Measurements from ENCODE around the gene BMP7.

BMP7 gene

DNA sequence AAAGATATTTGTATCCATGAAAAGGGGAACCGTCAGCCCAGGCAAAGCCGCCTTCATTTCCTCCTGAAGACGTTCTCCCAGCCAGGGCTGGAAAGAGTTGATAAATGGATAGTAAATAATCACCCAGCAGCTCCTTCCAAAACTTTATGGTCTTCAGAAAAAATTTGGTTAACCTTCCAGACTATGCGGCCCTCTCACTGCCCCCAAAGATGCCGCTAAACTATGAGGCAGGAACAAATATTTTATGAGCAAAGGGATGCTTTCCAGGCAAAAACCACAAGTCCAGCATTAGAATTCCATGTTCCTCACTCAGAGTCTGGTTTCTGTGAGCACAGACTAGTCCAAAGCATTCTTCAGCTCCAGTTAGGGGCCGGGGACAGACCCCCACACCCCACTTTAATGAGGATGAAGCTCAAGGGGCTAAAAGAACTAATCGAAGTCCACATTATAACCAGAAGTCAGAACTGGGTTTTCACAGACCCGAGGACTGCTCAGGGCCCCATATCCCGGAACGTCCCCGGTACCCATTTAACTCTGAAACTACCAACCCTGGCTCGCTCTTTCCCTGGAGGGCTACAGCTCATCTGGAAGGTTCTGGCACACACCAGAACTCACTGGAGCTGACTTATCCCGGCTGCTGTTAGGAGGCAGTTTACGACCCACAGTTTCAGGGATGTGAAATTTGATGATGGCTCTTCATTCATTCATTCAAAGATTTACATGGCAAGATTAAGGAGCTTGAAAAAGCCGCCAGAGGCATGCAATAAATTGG, 29.4 kb downstream of the BMP7 start:
- DNase-seq = no peak
- TF ChIP-seq, protein P1, sequence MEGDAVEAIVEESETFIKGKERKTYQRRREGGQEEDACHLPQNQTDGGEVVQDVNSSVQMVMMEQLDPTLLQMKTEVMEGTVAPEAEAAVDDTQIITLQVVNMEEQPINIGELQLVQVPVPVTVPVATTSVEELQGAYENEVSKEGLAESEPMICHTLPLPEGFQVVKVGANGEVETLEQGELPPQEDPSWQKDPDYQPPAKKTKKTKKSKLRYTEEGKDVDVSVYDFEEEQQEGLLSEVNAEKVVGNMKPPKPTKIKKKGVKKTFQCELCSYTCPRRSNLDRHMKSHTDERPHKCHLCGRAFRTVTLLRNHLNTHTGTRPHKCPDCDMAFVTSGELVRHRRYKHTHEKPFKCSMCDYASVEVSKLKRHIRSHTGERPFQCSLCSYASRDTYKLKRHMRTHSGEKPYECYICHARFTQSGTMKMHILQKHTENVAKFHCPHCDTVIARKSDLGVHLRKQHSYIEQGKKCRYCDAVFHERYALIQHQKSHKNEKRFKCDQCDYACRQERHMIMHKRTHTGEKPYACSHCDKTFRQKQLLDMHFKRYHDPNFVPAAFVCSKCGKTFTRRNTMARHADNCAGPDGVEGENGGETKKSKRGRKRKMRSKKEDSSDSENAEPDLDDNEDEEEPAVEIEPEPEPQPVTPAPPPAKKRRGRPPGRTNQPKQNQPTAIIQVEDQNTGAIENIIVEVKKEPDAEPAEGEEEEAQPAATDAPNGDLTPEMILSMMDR (IDR thresholded peaks at IDR 0.05; ENCODE audit: low read depth, low read length) = no peak
- Histone ChIP-seq H3K4me1 (no peaks in the 10 kb centered on the region), H3K9me3 (no peaks in the 10 kb centered on the region; the same call in 1 of the 2 replicates), H3K27me3 (peaks cover 8% of the 10 kb centered on the region; the same call in 1 of the 2 replicates), H3K36me3 (no peaks in the 10 kb centered on the region), H3K4me3 (ENCODE audit: low read depth, low read length) (no peak overlapping the region)

DNA sequence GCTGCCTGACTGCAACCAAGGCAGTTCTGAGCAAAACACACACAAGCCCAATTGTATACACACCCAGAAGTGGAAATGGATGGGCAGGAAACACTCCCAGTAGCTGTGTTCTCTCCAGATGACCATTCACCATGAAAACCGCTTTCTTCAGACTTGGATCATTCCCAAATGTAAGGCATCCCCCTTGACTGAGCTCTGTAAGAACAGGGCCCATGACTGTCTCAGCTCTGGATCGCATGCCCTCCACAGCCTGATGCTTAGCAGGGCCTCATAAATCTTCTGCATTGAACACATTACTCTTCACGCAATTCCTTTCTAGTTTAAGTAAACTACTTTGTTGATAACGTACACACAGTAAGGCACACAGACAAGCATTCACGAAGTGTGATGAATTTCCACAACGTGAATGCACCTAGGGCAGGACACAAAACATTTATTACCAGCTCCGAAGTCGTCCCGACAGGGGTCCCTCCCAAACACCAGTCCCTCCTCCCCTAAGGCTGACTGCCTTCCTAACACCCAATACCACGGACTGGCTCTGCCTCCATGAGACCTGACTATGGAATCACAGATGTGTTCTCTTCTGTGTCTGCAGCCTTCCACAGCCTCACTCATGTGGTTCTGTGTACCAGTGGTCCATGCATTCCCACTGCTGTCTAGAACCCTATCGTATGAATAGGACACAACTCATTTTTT, 31.7 kb downstream of the BMP7 start:
- Histone ChIP-seq H3K9me3 (no peaks in the 10 kb centered on the region; the same call in 1 of the 2 replicates), H3K4me3 (ENCODE audit: low read depth, low read length) (no peak overlapping the region), H3K36me3 (no peaks in the 10 kb centered on the region), H3K27me3 (peaks cover 8% of the 10 kb centered on the region; the same call in 1 of the 2 replicates), H3K4me1 (no peaks in the 10 kb centered on the region)
- TF ChIP-seq, protein P1 (IDR thresholded peaks at IDR 0.05; ENCODE audit: low read depth, low read length) = no peak
- DNase-seq = no peak

GRCh38 chr20:57231951-57232428, 34.5 kb downstream of the BMP7 start:
- TF ChIP-seq, protein P1 (IDR thresholded peaks at IDR 0.05; ENCODE audit: low read depth, low read length) = no peak
- H3K4me1 ChIP-seq = no peaks in the 10 kb centered on the region
- no peaks in the 10 kb centered on the region; the same call in 1 of the 2 replicates for H3K9me3 ChIP-seq
- DNase-seq = no peak
- H3K27me3 ChIP-seq = peaks cover 8% of the 10 kb centered on the region; the same call in 1 of the 2 replicates
- H3K4me3 ChIP-seq (ENCODE audit: low read depth, low read length) = no peak overlapping the region
- H3K36me3 ChIP-seq = no peaks in the 10 kb centered on the region

- no peaks in the 10 kb centered on the region for H3K36me3 ChIP-seq
- TF ChIP-seq, protein P1 (IDR thresholded peaks at IDR 0.05; ENCODE audit: low read depth, low read length) = no peak
- no peaks in the 10 kb centered on the region for H3K4me1 ChIP-seq
- no peak overlapping the region for H3K4me3 ChIP-seq (ENCODE audit: low read depth, low read length)
- H3K9me3 ChIP-seq = no peaks in the 10 kb centered on the region; the same call in 1 of the 2 replicates
- peaks cover 5% of the 10 kb centered on the region; the same call in 1 of the 2 replicates for H3K27me3 ChIP-seq
- DNase-seq = no peak
Observed at GRCh38 chr20:57231161-57231560, 35.3 kb downstream of the BMP7 start.

DNA sequence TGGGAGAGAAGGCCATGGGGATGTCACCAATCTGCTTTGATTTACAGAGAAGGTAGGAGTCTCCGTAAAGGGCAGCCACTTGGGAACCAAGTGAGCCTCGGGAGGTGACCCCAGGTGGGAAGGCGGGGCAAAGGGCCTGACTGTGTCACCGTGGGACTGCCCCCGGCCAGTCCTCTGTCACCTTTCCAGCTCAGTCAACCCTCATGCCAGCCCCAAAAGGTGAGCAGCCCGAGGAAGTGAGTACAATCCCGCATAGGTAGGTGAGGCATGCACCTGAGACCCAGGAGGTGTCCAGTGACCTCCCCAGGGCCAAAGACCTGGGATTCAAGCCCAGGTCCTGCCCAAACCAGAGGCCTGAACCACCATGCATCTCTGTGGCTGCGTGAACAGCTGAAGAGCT, 36.2 kb downstream of the BMP7 start:
- Histone ChIP-seq H3K4me3 (ENCODE audit: low read depth, low read length) (no peak overlapping the region), H3K4me1 (no peaks in the 10 kb centered on the region), H3K9me3 (no peaks in the 10 kb centered on the region), H3K36me3 (no peaks in the 10 kb centered on the region), H3K27me3 (no peaks in the 10 kb centered on the region; the same call in 1 of the 2 replicates)
- no peak for DNase-seq
- TF ChIP-seq, protein P1 (IDR thresholded peaks at IDR 0.05; ENCODE audit: low read depth, low read length) = no peak

All from BE2C (cell line).